Measurements from ENCODE around the gene RAPGEF3.

The RAPGEF3 gene

DNA sequence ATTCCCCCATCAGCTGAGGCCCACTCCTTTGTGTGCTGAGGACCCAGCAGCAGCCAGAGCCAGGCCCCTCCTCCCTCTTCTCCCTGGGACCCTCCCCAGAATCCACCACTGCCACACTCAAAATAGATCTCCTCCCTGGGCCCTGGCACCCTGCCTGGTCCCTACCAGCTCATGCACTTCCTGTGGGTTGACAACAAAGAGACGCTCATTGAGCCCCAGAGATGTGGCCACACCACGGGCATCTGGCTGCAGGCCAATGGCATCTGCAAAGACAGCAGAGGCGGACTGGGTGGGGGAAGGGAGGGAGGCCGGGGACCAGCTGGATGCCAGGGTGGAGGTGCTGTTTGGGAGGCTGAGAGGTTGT is 17.4 kb downstream of the RAPGEF3 start:
- TF ChIP-seq RARB (CRISPR knock-in tag; IDR thresholded peaks at IDR 0.05) (no peak), GLIS3 (CRISPR knock-in tag; IDR thresholded peaks at IDR 0.05) (no peak), CREB5 (CRISPR knock-in tag; IDR thresholded peaks at IDR 0.05; ENCODE audit: low read depth) (no peak), CSDC2 (CRISPR knock-in tag; IDR thresholded peaks at IDR 0.05) (no peak), ZFP3 (CRISPR knock-in tag; IDR thresholded peaks at IDR 0.05) (no peak), ZNF8 (CRISPR knock-in tag; IDR thresholded peaks at IDR 0.05) (no peak)
- TF ChIP-seq, protein P1, sequence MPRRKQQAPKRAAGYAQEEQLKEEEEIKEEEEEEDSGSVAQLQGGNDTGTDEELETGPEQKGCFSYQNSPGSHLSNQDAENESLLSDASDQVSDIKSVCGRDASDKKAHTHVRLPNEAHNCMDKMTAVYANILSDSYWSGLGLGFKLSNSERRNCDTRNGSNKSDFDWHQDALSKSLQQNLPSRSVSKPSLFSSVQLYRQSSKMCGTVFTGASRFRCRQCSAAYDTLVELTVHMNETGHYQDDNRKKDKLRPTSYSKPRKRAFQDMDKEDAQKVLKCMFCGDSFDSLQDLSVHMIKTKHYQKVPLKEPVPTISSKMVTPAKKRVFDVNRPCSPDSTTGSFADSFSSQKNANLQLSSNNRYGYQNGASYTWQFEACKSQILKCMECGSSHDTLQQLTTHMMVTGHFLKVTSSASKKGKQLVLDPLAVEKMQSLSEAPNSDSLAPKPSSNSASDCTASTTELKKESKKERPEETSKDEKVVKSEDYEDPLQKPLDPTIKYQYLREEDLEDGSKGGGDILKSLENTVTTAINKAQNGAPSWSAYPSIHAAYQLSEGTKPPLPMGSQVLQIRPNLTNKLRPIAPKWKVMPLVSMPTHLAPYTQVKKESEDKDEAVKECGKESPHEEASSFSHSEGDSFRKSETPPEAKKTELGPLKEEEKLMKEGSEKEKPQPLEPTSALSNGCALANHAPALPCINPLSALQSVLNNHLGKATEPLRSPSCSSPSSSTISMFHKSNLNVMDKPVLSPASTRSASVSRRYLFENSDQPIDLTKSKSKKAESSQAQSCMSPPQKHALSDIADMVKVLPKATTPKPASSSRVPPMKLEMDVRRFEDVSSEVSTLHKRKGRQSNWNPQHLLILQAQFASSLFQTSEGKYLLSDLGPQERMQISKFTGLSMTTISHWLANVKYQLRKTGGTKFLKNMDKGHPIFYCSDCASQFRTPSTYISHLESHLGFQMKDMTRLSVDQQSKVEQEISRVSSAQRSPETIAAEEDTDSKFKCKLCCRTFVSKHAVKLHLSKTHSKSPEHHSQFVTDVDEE (CRISPR knock-in tag; IDR thresholded peaks at IDR 0.05) = no peak
- peak; percentile 17 for ATAC-seq

- TF ChIP-seq ESRRG (CRISPR knock-in tag; IDR thresholded peaks at IDR 0.05) = no peak
- no peak for TF ChIP-seq ISL1 (CRISPR knock-in tag; IDR thresholded peaks at IDR 0.05)
- no peak for TF ChIP-seq PPARA (CRISPR knock-in tag; IDR thresholded peaks at IDR 0.05; ENCODE audit: borderline replicate concordance)
- TF ChIP-seq, protein P1 (CRISPR knock-in tag; IDR thresholded peaks at IDR 0.05) = no peak
- no peak for TF ChIP-seq PATZ1 (CRISPR knock-in tag; IDR thresholded peaks at IDR 0.05; ENCODE audit: borderline replicate concordance)
- no peak for TF ChIP-seq BACH2 (CRISPR knock-in tag; IDR thresholded peaks at IDR 0.05; ENCODE audit: borderline replicate concordance)
- no peak for TF ChIP-seq CSRNP3 (CRISPR knock-in tag; IDR thresholded peaks at IDR 0.05)
- no peak for TF ChIP-seq ZFP30 (CRISPR knock-in tag; IDR thresholded peaks at IDR 0.05)
- TF ChIP-seq, protein P2, sequence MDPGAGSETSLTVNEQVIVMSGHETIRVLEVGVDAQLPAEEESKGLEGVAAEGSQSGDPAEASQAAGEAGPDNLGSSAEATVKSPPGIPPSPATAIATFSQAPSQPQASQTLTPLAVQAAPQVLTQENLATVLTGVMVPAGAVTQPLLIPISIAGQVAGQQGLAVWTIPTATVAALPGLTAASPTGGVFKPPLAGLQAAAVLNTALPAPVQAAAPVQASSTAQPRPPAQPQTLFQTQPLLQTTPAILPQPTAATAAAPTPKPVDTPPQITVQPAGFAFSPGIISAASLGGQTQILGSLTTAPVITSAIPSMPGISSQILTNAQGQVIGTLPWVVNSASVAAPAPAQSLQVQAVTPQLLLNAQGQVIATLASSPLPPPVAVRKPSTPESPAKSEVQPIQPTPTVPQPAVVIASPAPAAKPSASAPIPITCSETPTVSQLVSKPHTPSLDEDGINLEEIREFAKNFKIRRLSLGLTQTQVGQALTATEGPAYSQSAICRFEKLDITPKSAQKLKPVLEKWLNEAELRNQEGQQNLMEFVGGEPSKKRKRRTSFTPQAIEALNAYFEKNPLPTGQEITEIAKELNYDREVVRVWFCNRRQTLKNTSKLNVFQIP (CRISPR knock-in tag; IDR thresholded peaks at IDR 0.05; ENCODE audit: borderline replicate concordance, low read depth) = no peak
- no peak for TF ChIP-seq ZNF8 (CRISPR knock-in tag; IDR thresholded peaks at IDR 0.05)
- TF ChIP-seq ZC3H10 (CRISPR knock-in tag; IDR thresholded peaks at IDR 0.05) = no peak
- ATAC-seq = no peak; the same call in 1 of the 3 replicates
Measured at GRCh38 chr12:47740606-47741339, 17.9 kb downstream of the RAPGEF3 start.

DNA sequence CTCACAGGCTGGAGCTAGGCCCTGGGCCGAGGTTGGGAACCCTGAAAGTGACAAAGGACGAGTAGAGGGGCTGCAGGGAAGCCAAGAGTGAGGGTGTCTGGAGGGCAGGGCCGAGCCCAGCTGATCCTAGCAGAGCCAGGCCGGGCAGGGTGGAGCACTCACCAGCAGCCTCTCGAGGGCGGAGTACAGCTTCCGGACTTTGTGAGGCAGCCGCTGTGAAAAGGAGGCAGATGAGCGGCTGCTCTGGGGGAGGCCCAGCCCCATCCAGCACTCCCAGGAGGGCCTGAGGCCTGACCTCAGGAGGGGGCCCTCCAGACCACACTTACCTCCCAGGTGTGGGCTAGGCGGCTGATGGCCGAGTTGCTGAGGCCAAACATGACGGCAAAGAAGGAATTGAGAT is 18.7 kb downstream of the RAPGEF3 start:
- no peak for ATAC-seq
- TF ChIP-seq ISL1 (CRISPR knock-in tag; IDR thresholded peaks at IDR 0.05) (no peak), ESRRG (CRISPR knock-in tag; IDR thresholded peaks at IDR 0.05) (no peak), ZFP3 (CRISPR knock-in tag; IDR thresholded peaks at IDR 0.05) (no peak), ZNF70 (CRISPR knock-in tag; IDR thresholded peaks at IDR 0.05) (no peak), ARNTL (CRISPR knock-in tag; IDR thresholded peaks at IDR 0.05; ENCODE audit: borderline replicate concordance, low read depth) (no peak), SNAI2 (CRISPR knock-in tag; IDR thresholded peaks at IDR 0.05) (no peak), ZNF565 (CRISPR knock-in tag; conservative IDR thresholded peaks at IDR 0.05; ENCODE audit: low read depth) (no peak), TOX (CRISPR knock-in tag; IDR thresholded peaks at IDR 0.05; ENCODE audit: borderline replicate concordance) (no peak), CSRNP3 (CRISPR knock-in tag; IDR thresholded peaks at IDR 0.05) (no peak)
- TF ChIP-seq, protein P2 (CRISPR knock-in tag; IDR thresholded peaks at IDR 0.05; ENCODE audit: borderline replicate concordance, low read depth) = no peak
